PFSK-1 (cell line): ENCODE data around the gene GALNT15.

Experiments used
- POLR2AphosphoS5 ChIP-seq: IDR thresholded peaks from 2 replicates; pipeline ENCODE4 v1.6.1; 2012; ENCODE audit warnings: low read depth, mild to moderate bottlenecking, control low read depth, low read length, moderate library complexity
- TAF1 ChIP-seq: IDR thresholded peaks from 2 replicates; pipeline ENCODE4 v1.6.1; 2012; ENCODE audit warnings: low read length, control low read depth, borderline replicate concordance; ENCODE audit not compliant: insufficient read depth

DNA sequence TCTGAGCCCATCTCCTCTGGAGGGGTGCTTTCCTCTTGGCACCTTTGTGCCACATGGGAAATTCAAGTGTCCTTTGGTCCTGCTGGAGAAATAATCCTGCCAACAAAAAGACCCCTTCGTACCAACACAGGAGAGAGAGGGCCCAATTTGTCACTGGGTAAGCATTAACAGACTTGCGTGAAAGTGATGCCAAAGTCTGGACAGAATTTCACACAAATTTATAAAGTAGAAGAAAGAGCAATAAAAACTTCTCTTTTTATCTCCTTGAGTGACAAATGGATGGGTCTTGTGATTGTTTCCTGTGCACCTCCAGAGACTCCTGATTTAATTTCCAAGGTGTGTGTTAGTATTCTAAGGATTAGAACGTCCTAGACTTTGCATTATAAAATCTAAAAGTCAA is 75.4 kb downstream of the GALNT15 start:
- TF ChIP-seq POLR2AphosphoS5 (no peak), TAF1 (no peak)
